GM21423 (cell line): Measurements from ENCODE around the gene DBX2.
"Not testable (repeated sequence)": the region's sequence is repeated elsewhere in the genome, so short reads cannot be mapped to it uniquely, and the experiment has no call there.

Experiments
- ATAC-seq: cut with Tn5 transposase; IDR thresholded peaks from one replicate; pipeline ENCODE4 v1.9.1; 2021; ENCODE audit warnings: mild to moderate bottlenecking, moderate library complexity; ENCODE audit not compliant: unreplicated experiment

The DBX2 gene

GRCh38 chr12:45012749-45013148 is 38.1 kb downstream of the DBX2 start:
- no peak for ATAC-seq

GRCh38 chr12:45010059-45010458 is 40.8 kb downstream of the DBX2 start:
- ATAC-seq: no peak

- ATAC-seq: no peak
Observed at GRCh38 chr12:45008211-45008610, 42.7 kb downstream of the DBX2 start.

- ATAC-seq: no peak
Observed at GRCh38 chr12:44999355-44999754, 51.5 kb downstream of the DBX2 start.

- no peak for ATAC-seq
Observed at GRCh38 chr12:44993161-44993560, 57.7 kb downstream of the DBX2 start.

GRCh38 chr12:44984863-44985262 is 66.0 kb downstream of the DBX2 start:
- not testable (repeated sequence) for ATAC-seq

GRCh38 chr12:44979918-44980317 is 71.0 kb downstream of the DBX2 start:
- ATAC-seq: no peak

- ATAC-seq: no peak
Observed at GRCh38 chr12:44976246-44976645, 74.7 kb downstream of the DBX2 start.

- peak; percentile 76 for ATAC-seq
Observed at GRCh38 chr12:44972746-44973421, 78.0 kb downstream of the DBX2 start.

GRCh38 chr12:44968965-44969364 is 81.9 kb downstream of the DBX2 start:
- no peak for ATAC-seq
